GM12801 (cell line): ENCODE data around the gene KLHL14.

Source experiments
- TF ChIP-seq, protein P1 (sequence below): IDR thresholded peaks from one replicate; pipeline ENCODE4 v1.5.1; 2011; ENCODE audit warnings: control low read depth; ENCODE audit not compliant: insufficient read length; ENCODE audit errors: extremely low read depth

Gene KLHL14

DNA sequence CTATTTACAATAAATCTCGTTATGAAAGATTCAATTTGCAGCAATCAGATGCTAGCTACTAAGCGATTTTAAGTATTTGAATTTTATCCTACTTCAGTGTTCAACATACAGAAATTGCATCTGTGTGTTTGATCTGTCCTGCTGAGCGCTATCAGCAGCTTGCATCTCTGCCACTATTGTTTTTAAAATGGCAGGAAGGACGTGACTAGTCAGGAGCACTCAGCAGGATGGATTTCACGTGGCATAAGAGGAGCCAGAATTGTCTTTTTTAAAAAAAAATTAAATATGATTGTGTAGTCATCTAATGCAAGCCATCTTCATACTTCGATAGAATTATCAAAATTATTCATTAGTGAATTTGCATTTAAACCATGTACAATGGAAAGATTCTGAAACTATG lies 2.8 kb upstream of the KLHL14 start:
- TF ChIP-seq, protein P1, sequence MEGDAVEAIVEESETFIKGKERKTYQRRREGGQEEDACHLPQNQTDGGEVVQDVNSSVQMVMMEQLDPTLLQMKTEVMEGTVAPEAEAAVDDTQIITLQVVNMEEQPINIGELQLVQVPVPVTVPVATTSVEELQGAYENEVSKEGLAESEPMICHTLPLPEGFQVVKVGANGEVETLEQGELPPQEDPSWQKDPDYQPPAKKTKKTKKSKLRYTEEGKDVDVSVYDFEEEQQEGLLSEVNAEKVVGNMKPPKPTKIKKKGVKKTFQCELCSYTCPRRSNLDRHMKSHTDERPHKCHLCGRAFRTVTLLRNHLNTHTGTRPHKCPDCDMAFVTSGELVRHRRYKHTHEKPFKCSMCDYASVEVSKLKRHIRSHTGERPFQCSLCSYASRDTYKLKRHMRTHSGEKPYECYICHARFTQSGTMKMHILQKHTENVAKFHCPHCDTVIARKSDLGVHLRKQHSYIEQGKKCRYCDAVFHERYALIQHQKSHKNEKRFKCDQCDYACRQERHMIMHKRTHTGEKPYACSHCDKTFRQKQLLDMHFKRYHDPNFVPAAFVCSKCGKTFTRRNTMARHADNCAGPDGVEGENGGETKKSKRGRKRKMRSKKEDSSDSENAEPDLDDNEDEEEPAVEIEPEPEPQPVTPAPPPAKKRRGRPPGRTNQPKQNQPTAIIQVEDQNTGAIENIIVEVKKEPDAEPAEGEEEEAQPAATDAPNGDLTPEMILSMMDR, result no peak

DNA sequence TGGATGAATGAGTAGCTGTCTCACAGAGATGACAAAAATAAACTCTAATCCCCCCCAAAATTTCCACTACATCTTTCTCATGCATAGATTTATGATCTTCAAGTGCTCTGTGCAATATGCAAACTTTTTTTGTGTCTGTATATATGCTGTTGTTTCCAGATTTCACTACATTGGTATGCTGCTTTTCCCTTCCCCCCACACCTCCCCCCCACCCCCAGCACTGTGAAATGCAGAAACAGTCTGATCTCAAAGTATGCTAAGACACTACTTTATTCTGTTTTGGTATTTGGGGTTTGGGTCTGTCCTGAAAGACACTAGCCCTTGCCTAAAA lies 524 bp upstream of the KLHL14 start:
- TF ChIP-seq, protein P1, result no peak

DNA sequence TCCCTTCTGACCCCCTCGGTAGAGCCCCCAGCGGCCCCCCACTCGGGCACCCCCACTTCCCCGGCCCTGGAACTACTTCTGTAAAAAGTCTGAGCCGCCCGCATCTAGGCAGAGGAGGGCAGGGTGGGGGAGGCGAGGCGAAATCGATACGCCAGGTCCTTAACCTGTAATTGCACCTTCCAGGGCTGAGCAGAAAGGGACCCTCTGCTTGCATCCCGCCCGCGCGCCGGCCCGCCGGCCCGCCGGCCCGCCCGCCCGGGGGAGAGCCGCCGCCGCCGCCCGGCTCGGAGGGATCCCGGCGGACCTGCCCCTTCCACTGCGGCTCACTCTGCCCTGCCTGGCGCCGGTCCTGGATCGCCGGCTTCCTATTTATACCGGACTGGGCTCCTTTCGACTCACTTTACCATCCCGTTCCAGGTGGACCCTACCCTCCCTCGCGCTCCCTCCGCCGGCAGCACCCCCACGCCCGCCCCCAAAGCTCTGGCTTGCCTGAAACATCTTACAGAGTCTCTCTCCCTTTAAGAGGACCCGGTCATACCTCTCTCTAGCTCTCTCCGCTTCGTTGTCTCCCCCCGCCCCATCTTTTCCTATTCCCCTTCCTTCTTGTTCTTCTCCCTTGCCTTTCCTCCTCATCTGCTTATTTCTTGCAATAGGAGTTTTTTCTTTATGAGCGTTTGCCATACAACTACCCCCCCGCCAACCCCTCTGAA lies 797 bp downstream of the KLHL14 start:
- TF ChIP-seq, protein P1, result no peak

DNA sequence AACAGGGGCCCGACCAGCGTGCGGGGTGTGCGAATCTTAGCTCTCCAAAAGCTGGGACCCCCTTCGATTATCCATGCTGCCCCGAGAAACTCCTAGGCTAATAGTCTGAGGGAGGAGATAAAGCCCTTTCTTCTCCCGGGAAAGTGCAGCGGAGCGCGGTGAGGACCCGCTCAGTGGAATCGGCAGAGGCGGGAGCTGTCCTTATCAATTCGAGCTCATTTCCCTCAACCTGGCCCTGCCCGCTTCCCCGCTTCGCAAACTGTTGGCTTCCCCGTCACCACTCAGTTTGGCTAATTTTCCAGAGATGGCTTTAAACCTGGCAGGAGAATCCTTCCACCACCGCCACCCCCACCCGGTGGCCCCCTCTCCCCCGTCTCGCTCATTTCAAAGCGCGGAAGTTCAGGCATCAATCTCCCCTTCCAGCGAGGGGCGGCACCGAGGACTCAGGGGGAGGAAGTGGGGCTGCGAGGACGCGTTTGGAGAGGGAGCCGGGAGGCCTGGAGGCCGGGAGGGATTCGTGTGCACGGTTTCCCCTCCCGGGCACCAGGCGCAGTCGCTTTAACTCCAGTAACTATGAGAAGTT lies 1.6 kb downstream of the KLHL14 start:
- TF ChIP-seq, protein P1, result no peak

DNA sequence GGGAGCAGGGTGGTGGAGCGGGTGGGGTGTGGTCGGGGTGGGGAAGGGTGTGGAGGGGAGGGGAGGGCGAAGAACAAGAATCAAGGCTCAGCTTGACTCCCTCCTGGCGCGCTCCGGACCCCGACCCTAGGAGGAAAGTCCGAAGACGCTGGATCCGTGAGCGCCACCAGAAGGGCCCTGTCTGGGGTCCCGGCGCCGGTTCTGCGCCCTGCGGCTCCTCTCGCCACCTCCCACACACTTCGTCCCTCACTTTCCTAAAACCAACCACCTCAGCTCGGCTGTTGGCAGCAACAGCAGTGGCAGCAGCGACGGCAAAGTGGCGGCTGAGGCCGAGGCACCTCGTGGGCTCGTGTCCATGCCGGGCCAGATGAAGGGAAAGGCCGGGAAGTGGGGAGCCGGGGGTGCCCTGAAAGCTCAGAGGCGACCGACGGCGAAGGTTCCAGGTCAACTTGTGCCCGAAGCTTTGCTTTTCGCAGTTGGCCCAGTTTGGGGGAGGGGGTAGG lies 2.1 kb downstream of the KLHL14 start:
- TF ChIP-seq, protein P1, result no peak

DNA sequence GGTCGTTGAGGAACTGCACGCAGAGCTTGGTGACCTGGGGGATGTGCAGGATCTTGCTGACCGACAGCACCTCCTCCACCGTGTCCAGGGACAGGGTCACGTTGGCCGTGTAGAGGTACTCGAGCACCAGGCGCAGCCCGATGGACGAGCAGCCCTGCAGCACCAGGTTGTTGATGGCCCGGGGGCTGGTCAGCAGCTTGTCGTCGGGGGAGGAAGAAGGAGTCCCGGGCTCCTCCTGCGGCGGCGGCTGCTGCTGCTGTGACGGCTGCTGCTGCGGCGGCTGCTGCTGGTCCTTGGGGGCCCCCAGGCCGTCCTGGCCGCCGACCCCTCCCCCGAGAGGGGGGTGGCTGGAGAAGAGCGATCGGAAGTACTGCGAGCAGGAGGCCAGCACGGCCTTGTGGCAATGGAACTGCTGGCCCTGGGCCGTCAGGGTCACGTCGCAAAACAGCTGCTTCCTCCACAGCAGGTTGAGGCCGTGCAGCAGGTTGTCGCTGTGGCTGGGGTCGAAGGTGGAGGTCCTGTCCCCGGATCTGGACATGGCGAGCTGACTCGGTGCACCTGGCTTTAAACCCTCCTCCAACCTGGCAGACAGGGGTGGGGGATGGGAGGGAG lies 2.7 kb downstream of the KLHL14 start:
- TF ChIP-seq, protein P1, result no peak

DNA sequence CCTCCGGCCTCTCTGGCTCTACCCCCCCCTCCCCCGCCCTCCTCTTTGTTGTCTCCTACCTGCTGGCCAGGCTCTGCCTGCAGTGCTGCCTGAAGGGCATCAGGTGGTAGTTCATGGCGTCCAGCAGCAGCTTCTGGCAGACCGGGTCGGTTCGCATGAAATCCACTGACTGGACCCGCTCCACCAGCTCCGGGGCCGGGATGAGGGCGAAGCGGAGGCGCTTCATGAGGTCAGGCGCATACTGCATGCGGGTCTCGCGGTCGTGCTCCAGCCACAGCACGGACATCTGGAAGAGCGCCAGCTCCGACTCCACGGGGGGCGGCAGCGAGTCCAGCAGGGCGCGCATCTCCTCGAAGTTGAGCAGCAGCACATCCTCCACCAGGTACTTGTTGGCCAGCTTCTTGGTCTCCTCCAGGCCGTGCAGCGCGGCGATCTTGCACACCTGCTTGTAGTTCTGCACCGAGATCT lies 3.2 kb downstream of the KLHL14 start:
- TF ChIP-seq, protein P1, result no peak
